ENCODE measurements around the gene SLC6A6. TPM values are rescaled to one million over a fixed set of nuclear protein-coding genes. Genes with fewer than 3 reads are reported as not detected.

The SLC6A6 gene
- total and polyA plus RNA-seq, 2 experiments from 2014 or later, result 4.6 to 10.6 TPM

DNA sequence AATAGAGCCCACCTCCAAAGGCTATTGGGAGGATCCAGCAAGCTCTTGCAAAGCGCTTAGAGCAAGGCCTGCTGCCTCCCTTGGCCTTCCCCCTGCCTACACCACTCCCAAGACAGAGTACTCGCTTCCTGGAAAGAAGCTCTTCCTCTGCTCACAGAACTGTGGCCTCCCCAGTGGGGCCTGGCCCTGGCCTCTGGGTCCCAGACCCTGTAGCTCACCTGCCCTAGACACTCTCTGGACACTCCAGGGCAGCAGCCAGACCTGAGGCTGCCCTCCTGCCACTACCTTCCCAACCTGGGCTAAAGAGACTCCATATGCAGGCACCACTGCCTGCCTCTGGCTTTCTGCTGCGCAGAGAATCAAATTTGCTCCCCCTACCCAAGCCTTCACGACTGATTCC is 87.8 kb downstream of the SLC6A6 start:
- in situ Hi-C loops (cut with MboI), result no loop called here
- Histone ChIP-seq H3K9me3 (ENCODE audit: low read depth) (no peaks in the 10 kb centered on the region), H3K9me2 (ENCODE audit: insufficient read depth) (no peaks in the 10 kb centered on the region), H3K79me2 (ENCODE audit: insufficient read depth) (no peaks in the 10 kb centered on the region), H2AFZ (no peak overlapping the region), H3K36me3 (ENCODE audit: low read depth) (no peaks in the 10 kb centered on the region), H3K27ac (no peak overlapping the region), H3K27me3 (replicated peaks; ENCODE audit: insufficient read depth) (no peaks in the 10 kb centered on the region), H3K4me3 (no peak overlapping the region), H3K4me1 (ENCODE audit: insufficient read depth) (no peaks in the 10 kb centered on the region), H4K20me1 (ENCODE audit: insufficient read depth) (no peaks in the 10 kb centered on the region), H3K9ac (no peak overlapping the region), H3K4me2 (ENCODE audit: unreplicated experiment) (no peak overlapping the region), H3F3A (ENCODE audit: insufficient read depth) (no peaks in the 10 kb centered on the region)
- WGBS, 2 experiments (ENCODE audit: low coverage in 1 of 2, low lambda C conversion rate in 2 of 2, missing lambda C conversion rate in 2 of 2), result 86% methylated on average over 4 of the region's 4 CpGs
- DNase-seq, result no peak
- TF ChIP-seq EZH2 (IDR thresholded peaks at IDR 0.05; ENCODE audit: insufficient read depth, poor library complexity, severe bottlenecking), result no peak

DNA sequence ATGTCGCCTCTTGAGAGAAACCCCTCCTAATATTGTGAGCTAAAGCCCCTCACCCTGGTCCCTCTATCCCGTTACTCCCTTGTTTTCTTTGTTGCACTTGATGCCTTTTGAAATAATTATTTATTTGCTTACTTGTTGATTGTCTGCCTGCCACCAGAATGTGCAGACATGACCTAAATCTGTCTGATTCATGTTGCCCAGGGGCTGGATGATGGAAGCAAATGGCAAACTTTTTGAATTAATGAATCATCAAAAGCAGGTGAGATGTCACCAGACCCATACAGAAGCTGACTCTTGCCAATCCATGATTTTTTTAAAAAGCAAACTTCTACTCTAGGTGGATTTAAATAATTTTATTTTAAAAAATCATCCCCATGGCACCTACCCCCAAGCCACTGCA is 88.4 kb downstream of the SLC6A6 start:
- H3K27me3 ChIP-seq (replicated peaks; ENCODE audit: insufficient read depth), result no peaks in the 10 kb centered on the region
- TF ChIP-seq EZH2phosphoT487 (IDR thresholded peaks at IDR 0.05; ENCODE audit: insufficient read depth, low read depth) (no peak), EZH2 (IDR thresholded peaks at IDR 0.05; ENCODE audit: insufficient read depth, poor library complexity, severe bottlenecking) (no peak)
- H3K4me2 ChIP-seq (ENCODE audit: unreplicated experiment), result no peak overlapping the region
- no peak overlapping the region for H3K4me3 ChIP-seq
- no peak overlapping the region for H2AFZ ChIP-seq
- no peak overlapping the region for H3K9ac ChIP-seq
- H4K20me1 ChIP-seq (ENCODE audit: insufficient read depth), result no peaks in the 10 kb centered on the region
- in situ Hi-C loops (cut with MboI), result no loop called here
- H3K36me3 ChIP-seq (ENCODE audit: low read depth), result no peaks in the 10 kb centered on the region
- 93 to 96% methylated on average over 2 of the region's 2 CpGs for WGBS, 2 experiments (ENCODE audit: low coverage in 1 of 2, low lambda C conversion rate in 2 of 2, missing lambda C conversion rate in 2 of 2)
- no peaks in the 10 kb centered on the region for H3K79me2 ChIP-seq (ENCODE audit: insufficient read depth)
- H3K27ac ChIP-seq, result no peak overlapping the region
- no peaks in the 10 kb centered on the region for H3K4me1 ChIP-seq (ENCODE audit: insufficient read depth)
- no peaks in the 10 kb centered on the region for H3K9me3 ChIP-seq (ENCODE audit: low read depth)
- DNase-seq, result no peak
- H3F3A ChIP-seq (ENCODE audit: insufficient read depth), result no peaks in the 10 kb centered on the region
- H3K9me2 ChIP-seq (ENCODE audit: insufficient read depth), result no peaks in the 10 kb centered on the region

DNA sequence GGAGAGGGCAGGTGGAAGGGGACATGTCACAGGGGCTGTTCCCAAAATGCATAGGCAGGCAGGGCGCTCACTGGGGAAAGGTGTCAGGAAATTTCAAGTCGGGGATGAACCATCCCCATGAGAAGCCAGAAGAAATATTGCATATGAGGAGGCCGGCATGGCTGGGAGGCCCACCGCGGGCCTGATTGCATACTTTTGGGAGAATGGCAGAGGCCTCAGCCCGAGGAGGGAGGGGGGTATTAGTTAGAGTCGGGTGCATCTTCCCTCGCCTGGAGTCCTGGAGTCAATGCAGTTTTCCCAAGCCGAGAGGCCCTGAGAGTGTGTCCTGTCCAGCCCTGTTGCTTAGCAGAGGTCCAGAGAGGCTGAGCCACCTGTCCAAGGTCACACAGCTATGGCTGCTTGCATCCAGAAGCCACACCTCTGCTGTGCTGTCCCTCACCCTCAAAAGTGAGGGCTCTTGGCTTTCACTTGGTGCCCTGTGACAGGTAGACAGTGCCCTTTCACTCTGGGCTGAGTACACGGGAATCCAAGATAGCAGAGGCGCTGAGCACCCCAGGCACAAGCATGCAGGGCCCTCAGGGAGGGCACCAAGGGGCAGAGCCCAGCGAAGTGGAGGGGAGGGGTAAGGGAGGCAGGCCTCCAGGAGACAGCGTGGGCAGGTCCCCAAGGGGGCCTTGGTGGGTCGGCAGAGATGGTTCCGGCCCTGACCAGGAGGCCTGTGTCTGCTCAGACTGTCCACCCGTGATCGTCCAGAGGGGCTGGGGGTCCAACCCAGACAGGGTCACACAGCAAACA is 89.2 kb downstream of the SLC6A6 start:
- H3K9me2 ChIP-seq (ENCODE audit: insufficient read depth), result no peaks in the 10 kb centered on the region
- no peaks in the 10 kb centered on the region for H3K27me3 ChIP-seq (replicated peaks; ENCODE audit: insufficient read depth)
- no peak overlapping the region for H3K9ac ChIP-seq
- H3F3A ChIP-seq (ENCODE audit: insufficient read depth), result no peaks in the 10 kb centered on the region
- TF ChIP-seq EZH2phosphoT487 (IDR thresholded peaks at IDR 0.05; ENCODE audit: insufficient read depth, low read depth) (no peak), EZH2 (IDR thresholded peaks at IDR 0.05; ENCODE audit: insufficient read depth, poor library complexity, severe bottlenecking) (no peak)
- no peaks in the 10 kb centered on the region for H3K36me3 ChIP-seq (ENCODE audit: low read depth)
- no peak overlapping the region for H3K4me3 ChIP-seq
- H2AFZ ChIP-seq, result no peak overlapping the region
- no peaks in the 10 kb centered on the region for H3K4me1 ChIP-seq (ENCODE audit: insufficient read depth)
- no peaks in the 10 kb centered on the region for H4K20me1 ChIP-seq (ENCODE audit: insufficient read depth)
- H3K27ac ChIP-seq, result no peak overlapping the region
- in situ Hi-C loops (cut with MboI), result no loop called here
- WGBS, 2 experiments (ENCODE audit: low coverage in 1 of 2, low lambda C conversion rate in 2 of 2, missing lambda C conversion rate in 2 of 2), result 74 to 79% methylated on average over 17 of the region's 17 CpGs
- no peak overlapping the region for H3K4me2 ChIP-seq (ENCODE audit: unreplicated experiment)
- H3K9me3 ChIP-seq (ENCODE audit: low read depth), result no peaks in the 10 kb centered on the region
- H3K79me2 ChIP-seq (ENCODE audit: insufficient read depth), result no peaks in the 10 kb centered on the region
- no peak for DNase-seq

DNA sequence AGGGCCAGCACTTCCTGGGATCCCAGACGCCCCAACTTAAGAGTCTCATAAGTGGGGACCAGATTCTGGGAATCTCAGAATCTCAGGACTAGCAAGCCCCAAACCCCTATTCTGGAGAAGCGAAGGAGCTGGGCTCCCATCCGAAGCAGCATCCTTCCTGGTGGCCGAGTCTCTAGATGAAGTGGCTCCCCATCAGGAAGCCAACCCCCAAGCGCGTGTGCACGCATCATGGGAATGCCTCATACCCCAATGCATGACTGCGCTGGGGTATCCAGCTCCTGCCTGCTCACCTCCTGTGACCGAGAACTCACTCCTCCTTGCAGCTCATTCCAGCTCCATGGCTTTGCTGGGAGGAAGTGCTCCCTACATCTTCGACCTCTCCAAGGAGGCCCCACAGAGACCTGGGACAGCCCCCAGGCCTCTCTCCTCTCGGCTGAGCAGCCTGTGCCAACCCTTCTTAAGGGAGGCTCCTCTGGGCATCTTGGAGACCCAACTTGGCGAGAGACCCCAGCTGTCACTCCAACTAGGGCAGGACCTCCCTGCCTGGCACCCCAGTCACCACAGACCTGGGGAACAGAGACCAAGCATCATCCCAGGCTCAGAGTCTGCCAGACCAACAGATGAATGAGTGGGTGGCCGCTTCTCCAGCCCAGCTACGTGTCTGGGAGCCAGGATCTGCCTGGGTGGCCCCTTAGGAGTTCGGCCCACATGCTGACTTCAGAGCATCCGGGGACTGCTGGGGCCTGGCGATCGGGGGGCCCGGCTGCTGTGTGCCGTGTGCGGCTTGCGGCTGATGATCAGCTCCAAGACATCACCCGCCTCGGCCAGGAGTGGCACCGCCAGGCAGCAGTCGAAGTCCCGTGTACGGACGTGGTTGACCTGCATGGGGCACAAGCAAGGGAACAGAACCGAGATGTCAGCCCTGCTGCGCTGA is 90.8 kb downstream of the SLC6A6 start:
- H3K36me3 ChIP-seq (ENCODE audit: low read depth), result no peaks in the 10 kb centered on the region
- no peaks in the 10 kb centered on the region for H3K4me1 ChIP-seq (ENCODE audit: insufficient read depth)
- no peak overlapping the region for H2AFZ ChIP-seq
- in situ Hi-C loops (cut with MboI), result no loop called here
- H3K9me3 ChIP-seq (ENCODE audit: low read depth), result no peaks in the 10 kb centered on the region
- no peaks in the 10 kb centered on the region for H4K20me1 ChIP-seq (ENCODE audit: insufficient read depth)
- 82 to 85% methylated on average over 30 to 31 of the region's 31 CpGs for WGBS, 2 experiments (ENCODE audit: low coverage in 1 of 2, low lambda C conversion rate in 2 of 2, missing lambda C conversion rate in 2 of 2)
- H3K4me2 ChIP-seq (ENCODE audit: unreplicated experiment), result no peak overlapping the region
- no peak for TF ChIP-seq EZH2 (IDR thresholded peaks at IDR 0.05; ENCODE audit: insufficient read depth, poor library complexity, severe bottlenecking)
- no peak for TF ChIP-seq EZH2phosphoT487 (IDR thresholded peaks at IDR 0.05; ENCODE audit: insufficient read depth, low read depth)
- H3K27me3 ChIP-seq (replicated peaks; ENCODE audit: insufficient read depth), result no peaks in the 10 kb centered on the region
- no peak overlapping the region for H3K4me3 ChIP-seq
- H3F3A ChIP-seq (ENCODE audit: insufficient read depth), result no peaks in the 10 kb centered on the region
- no peak overlapping the region for H3K9ac ChIP-seq
- no peaks in the 10 kb centered on the region for H3K9me2 ChIP-seq (ENCODE audit: insufficient read depth)
- no peak overlapping the region for H3K27ac ChIP-seq
- DNase-seq, result no peak
- no peaks in the 10 kb centered on the region for H3K79me2 ChIP-seq (ENCODE audit: insufficient read depth)
